ENCODE results near the gene CYYR1.

- TF ChIP-seq CTCF (IDR thresholded peaks at IDR 0.05) (no peak), ZFX (IDR thresholded peaks at IDR 0.05; ENCODE audit: borderline replicate concordance) (no peak)
These were observed 57.8 kb downstream of the CYYR1 start for GRCh38 chr21:26515257-26515656.
